ENCODE data around the gene IFIT2.
"Not testable (repeated sequence)": the region's sequence is repeated elsewhere in the genome, so short reads cannot be mapped to it uniquely, and the experiment has no call there.

The IFIT2 gene

DNA sequence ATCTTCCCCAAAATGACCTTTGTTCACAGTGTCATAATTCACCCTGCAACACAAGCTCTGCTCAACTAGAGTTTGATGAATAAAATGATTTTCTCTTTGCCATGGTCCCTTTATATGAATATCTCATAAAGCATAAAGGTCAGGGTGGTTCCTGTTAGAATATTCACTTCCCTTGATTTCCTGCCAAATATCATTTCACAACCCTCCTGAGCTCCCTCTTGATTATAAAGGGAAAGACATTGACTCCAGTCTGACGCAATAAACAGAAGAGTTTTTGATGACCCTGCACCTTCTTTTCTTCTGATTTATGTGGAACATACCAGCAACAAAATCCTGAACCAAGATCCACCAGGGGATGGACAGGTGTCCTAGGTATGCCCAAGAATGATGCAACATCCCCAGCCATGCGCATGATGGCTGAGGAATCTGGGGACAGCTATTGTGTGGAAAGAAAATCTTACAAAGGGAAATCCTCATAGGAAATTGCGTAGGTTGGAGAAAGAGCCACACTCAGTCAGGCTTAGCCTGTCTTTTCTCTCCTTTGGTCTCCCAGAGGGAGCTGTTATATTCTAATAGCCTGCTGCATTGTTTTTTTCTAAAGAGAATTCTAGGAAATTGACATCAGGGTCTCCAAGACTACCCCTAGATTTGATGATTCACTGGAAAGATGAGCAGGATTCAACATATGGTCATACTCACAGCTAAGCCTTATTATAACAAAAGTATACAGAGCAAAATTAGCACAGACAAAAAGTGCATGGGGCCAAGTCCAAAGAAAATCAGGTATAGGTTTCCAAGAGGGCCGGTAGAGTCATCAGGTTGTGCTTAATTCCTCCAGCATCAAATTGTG is 44.8 kb downstream of the IFIT2 start:
- peak overlapping the region in 4 of 11 experiments; percentile 14 to 43 (median 20); a peak in 3 of 22 replicates for H3K9ac ChIP-seq
- H4K20me1 ChIP-seq = no peaks in the 10 kb centered on the region
- peaks cover 0 to 3% (median 0%) of the 10 kb centered on the region in 11 experiments; a peak in 3 of 22 replicates for H3K36me3 ChIP-seq
- peak; percentile 36 to 89 (median 75); a peak in 17 of 22 replicates for TF ChIP-seq Cebpa-rat (IDR thresholded peaks at IDR 0.05)
- peaks cover 42 to 68% (median 54%) of the 10 kb centered on the region in 10 experiments for H3K4me1 ChIP-seq
- peak overlapping the region in 2 of 10 experiments; percentile 18 to 29; a peak in 2 of 20 replicates for H3K4me3 ChIP-seq
- peak overlapping the region; percentile 76 to 93 (median 81) for H3K4me2 ChIP-seq
- no peaks in the 10 kb centered on the region for H3K9me3 ChIP-seq (replicated peaks in 1 of 11)
- H3K27ac ChIP-seq = peak overlapping the region in 9 of 11 experiments; percentile 10 to 72 (median 59); a peak in 16 of 22 replicates
- no peaks in the 10 kb centered on the region for H3K27me3 ChIP-seq

DNA sequence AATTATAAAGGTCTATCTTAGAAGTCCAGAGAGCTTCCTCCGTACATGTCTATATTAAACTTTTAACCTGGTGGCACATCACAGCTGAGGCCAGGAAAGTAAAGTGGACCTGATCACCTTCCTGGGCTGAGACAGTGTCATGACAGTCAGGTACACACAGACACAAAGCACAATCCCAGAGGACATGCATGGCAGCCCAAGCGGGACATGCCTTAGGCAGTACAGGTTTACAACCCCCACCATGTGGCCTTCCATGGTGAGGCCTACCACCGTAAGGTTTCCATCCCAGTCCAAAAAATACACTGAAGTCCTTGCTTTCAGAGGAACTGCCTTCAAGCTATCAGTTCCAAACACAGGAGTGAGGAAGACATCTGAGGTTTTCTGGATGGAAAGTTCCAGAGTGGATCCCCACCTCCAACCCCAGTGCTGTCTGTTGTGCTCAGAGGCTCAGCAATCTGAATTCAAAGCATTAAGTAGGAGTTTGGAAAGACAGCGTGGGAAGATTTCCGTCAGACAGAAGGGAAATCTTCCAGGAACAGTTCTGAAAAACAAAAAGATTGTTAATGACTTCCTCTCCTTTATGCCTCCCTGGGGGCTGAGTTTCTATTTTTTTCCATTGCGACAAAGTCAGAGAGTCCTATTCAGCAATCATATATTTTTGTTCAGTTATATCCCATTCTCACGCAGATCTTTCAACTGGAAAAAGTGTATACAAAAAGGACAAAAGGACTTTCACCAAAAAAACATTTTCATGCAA is 46.0 kb downstream of the IFIT2 start:
- Histone ChIP-seq H3K9me3 (replicated peaks in 1 of 11) (peaks cover 0 to 2% (median under 1%) of the 10 kb centered on the region in 11 experiments; a peak in 6 of 22 replicates), H3K27ac (peak overlapping the region; percentile 17 to 72 (median 58); a peak in 19 of 22 replicates), H3K4me1 (peaks cover 44 to 81% (median 56%) of the 10 kb centered on the region in 10 experiments), H3K4me3 (no peak overlapping the region), H3K4me2 (peak overlapping the region; percentile 76 to 93 (median 81)), H4K20me1 (no peaks in the 10 kb centered on the region), H3K9ac (peak overlapping the region in 8 of 11 experiments; percentile 0 to 51 (median 32); a peak in 9 of 22 replicates), H3K36me3 (no peaks in the 10 kb centered on the region), H3K27me3 (no peaks in the 10 kb centered on the region)
- TF ChIP-seq Cebpa-rat (IDR thresholded peaks at IDR 0.05) = no peak

DNA sequence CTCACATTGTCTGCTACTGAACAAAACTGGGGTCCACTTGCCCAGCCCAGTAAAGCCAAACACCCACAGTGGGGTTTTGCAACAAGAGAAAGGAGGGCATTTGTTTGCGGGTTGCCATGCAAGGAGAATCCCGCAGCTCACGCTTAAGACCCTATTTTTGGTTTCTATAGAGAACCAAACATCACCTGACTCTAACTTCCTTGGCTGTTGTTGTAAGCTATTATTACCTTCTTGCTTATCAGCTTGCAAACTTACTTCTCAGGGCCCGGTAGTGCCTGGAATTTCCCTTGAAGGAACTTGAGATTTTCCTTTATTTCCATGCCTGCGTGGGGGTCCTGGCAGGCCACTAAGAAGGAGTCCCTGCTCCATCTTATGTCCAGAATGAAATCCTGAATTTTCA is 46.6 kb downstream of the IFIT2 start:
- Histone ChIP-seq H3K4me2 (peak overlapping the region; percentile 76 to 93 (median 81)), H3K9ac (peak overlapping the region in 7 of 11 experiments; percentile 0 to 51 (median 30); a peak in 7 of 22 replicates), H3K9me3 (replicated peaks in 1 of 11) (peaks cover 2 to 8% (median 6%) of the 10 kb centered on the region in 11 experiments; a peak in 18 of 22 replicates), H3K27ac (peak overlapping the region in 8 of 11 experiments; percentile 17 to 72 (median 59); a peak in 13 of 22 replicates), H3K4me1 (peaks cover 44 to 83% (median 56%) of the 10 kb centered on the region in 10 experiments), H4K20me1 (no peaks in the 10 kb centered on the region), H3K36me3 (no peaks in the 10 kb centered on the region), H3K27me3 (no peaks in the 10 kb centered on the region), H3K4me3 (no peak overlapping the region)
- no peak for TF ChIP-seq Cebpa-rat (IDR thresholded peaks at IDR 0.05)

DNA sequence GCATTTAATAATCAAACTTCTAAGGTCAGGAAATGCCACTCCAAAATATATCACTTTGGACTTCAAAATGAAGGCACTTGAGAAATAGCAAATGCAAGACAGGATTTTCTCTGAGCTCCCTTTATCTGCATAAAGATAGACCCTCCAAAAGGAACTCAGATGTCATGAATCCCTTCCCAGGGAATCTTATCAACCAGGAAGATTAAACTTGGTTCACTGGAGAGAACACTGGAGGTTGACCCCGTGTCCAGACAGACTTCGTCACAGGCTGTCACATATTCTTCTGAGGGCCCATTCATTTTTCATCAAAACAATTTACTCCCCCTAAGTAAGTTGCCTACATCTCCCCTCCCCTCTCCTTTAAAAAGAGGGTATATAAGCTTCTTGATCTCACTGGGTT is 47.1 kb downstream of the IFIT2 start:
- Histone ChIP-seq H3K36me3 (no peaks in the 10 kb centered on the region), H3K4me1 (peaks cover 44 to 83% (median 56%) of the 10 kb centered on the region in 10 experiments), H3K4me2 (peak overlapping the region; percentile 76 to 93 (median 81))

DNA sequence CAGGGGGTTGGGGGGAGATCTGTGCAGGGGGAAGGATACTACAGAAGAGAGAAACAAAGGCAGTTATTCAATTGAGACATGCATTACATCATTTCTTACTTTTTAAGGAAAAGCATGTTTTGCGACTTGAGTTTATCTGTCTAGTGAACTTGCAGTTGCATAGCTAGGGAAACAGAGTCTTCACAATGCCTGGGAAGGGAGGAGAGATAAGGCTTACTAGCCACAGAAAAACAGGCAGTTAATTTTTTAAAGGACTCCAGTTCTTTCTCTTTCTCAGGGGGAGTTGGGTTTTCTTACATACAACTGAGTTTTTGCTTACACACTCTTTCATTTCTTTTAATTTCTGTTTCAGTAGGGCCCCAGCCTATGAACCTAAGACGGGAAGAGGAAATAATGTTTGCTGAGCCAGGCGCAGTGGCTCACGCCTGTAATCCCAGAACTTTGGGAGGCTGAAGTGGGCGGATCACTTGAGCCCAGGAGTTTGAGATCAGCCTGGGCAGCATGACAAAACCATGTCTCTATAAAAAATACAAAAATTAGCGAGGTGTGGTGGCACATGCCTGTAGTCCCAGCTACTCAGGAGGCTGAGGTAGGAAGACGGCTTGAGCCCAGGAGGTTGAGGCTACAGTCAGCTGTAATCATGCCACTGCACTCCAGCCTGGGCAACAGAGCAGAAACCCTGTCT is 48.9 kb downstream of the IFIT2 start:
- peaks cover 44 to 82% (median 53%) of the 10 kb centered on the region in 10 experiments for H3K4me1 ChIP-seq
- not testable (repeated sequence) for H3K36me3 ChIP-seq, H3K27me3 ChIP-seq, H4K20me1 ChIP-seq, H3K4me3 ChIP-seq
- H3K27ac ChIP-seq = peak overlapping the region in 9 of 11 experiments; percentile 5 to 69 (median 47); a peak in 12 of 22 replicates
- peak overlapping the region in 10 of 11 experiments; percentile 16 to 93 (median 54); a peak in 20 of 22 replicates for H3K4me2 ChIP-seq
- H3K9me3 ChIP-seq (replicated peaks in 1 of 11) = peaks cover 7 to 21% (median 15%) of the 10 kb centered on the region in 11 experiments; a peak in 19 of 22 replicates
- peak overlapping the region in 6 of 11 experiments; percentile 7 to 56 (median 30); a peak in 9 of 22 replicates for H3K9ac ChIP-seq

More for the DNA sequence above, 47.1 kb downstream of the IFIT2 start:
- no peak for TF ChIP-seq Cebpa-rat (IDR thresholded peaks at IDR 0.05)
- H3K27ac ChIP-seq = peak overlapping the region in 3 of 11 experiments; percentile 54 to 72 (median 66); a peak in 5 of 22 replicates
- peaks cover 7 to 13% (median 11%) of the 10 kb centered on the region in 11 experiments; a peak in 19 of 22 replicates for H3K9me3 ChIP-seq (replicated peaks in 1 of 11)
- H4K20me1 ChIP-seq = no peaks in the 10 kb centered on the region
- no peak overlapping the region for H3K4me3 ChIP-seq
- H3K27me3 ChIP-seq = no peaks in the 10 kb centered on the region
- H3K9ac ChIP-seq = no peak overlapping the region; a peak in 1 of 22 replicates

DNA sequence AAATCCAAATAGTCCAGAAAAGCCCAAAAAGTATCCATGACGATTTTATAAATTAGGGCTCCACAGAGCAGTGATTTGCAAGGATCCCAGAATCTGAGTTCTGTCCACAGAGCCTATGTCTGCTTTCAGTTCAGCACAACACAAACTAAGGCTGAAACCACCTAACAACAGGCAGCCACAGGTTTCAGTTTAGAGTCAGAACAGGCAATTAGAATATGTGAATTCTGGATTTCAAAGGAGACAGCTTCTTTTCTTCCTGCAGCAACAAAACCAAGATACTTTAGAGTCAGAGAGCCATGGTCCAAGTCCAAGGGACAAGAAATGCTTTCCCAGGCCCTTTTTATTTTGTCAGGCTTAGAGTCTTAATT is 49.5 kb downstream of the IFIT2 start:
- H3K4me2 ChIP-seq = peak overlapping the region in 9 of 11 experiments; percentile 16 to 93 (median 56); a peak in 17 of 22 replicates
- H3K9ac ChIP-seq = peak overlapping the region in 4 of 11 experiments; percentile 3 to 56 (median 34); a peak in 4 of 22 replicates
- H3K27me3 ChIP-seq = no peaks in the 10 kb centered on the region
- peaks cover 42 to 75% (median 47%) of the 10 kb centered on the region in 10 experiments for H3K4me1 ChIP-seq
- peak overlapping the region in 9 of 11 experiments; percentile 5 to 69 (median 47); a peak in 12 of 22 replicates for H3K27ac ChIP-seq
- TF ChIP-seq Cebpa-rat (IDR thresholded peaks at IDR 0.05) = no peak
- H4K20me1 ChIP-seq = no peaks in the 10 kb centered on the region
- H3K36me3 ChIP-seq = no peaks in the 10 kb centered on the region
- H3K4me3 ChIP-seq = no peak overlapping the region
- peaks cover 7 to 21% (median 15%) of the 10 kb centered on the region in 11 experiments; a peak in 19 of 22 replicates for H3K9me3 ChIP-seq (replicated peaks in 1 of 11)

DNA sequence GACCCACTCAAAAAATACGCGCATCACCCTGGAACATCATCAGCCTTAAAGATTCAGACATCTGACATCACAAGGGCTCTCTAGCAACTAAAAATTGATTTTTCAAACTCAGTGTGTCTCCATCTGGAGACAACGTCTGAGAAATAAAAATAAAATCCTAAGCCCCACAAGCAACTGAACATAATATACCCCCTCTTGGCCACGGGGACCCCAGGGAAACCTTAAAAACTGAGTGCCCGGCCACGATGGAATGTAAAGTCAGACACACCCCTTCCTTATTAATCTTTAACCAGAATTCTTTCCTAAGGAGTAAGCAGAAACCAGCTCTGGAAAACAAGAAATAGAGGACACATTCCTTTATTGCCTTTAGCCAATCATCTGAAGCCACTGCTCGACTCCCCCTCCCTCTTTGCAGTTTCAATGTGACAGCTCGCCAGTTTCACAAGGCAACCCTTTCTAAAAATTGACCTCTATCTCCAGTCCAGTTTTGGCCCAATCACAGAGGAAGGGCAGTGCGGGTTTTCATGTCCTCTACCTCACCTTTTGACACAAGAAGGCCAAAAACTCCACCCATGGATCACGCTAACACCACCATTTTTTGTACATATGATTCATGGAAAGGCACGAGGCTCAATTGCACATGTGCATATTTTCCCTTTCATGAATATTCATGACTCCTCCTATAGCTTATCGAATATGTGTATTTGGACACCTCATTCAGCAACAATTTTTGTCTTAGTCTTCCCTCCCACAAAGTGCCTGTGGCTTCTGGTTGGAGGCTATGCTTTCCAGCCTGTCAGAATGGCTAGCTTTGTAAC is 50.1 kb downstream of the IFIT2 start:
- Histone ChIP-seq H3K4me3 (no peak overlapping the region), H3K9me3 (replicated peaks in 1 of 11) (peaks cover 7 to 21% (median 15%) of the 10 kb centered on the region in 11 experiments; a peak in 19 of 22 replicates), H3K9ac (no peak overlapping the region; a peak in 2 of 22 replicates), H3K4me1 (peaks cover 36 to 69% (median 41%) of the 10 kb centered on the region in 10 experiments), H4K20me1 (no peaks in the 10 kb centered on the region), H3K4me2 (peak overlapping the region in 6 of 11 experiments; percentile 16 to 93 (median 85); a peak in 9 of 22 replicates), H3K27ac (peak overlapping the region in 4 of 11 experiments; percentile 47 to 69 (median 54); a peak in 4 of 22 replicates), H3K36me3 (no peaks in the 10 kb centered on the region), H3K27me3 (no peaks in the 10 kb centered on the region)
- TF ChIP-seq Cebpa-rat (IDR thresholded peaks at IDR 0.05) = no peak
